Activated T-helper 17 cell treated with anti-CD3 and anti-CD28 coated beads, Interleukin-2, amount 50 U/mL, for 72 hours (primary cell): Measurements from ENCODE around the gene OXCT1. TPM values are rescaled to one million over a fixed set of nuclear protein-coding genes. Genes with fewer than 3 reads are reported as not detected.

ENCODE experiments used
- ATAC-seq: fragments of 150-1000 bp; cut with Tn5 transposase; replicated peaks from 2 replicates; pipeline ENCODE4 v1.10.0; 2021; ENCODE audit warnings: mild to moderate bottlenecking, moderate library complexity
- H3K27ac Mint-ChIP-seq: one replicate; pipeline ENCODE4 v1.8.0; 2022; ENCODE audit warnings: mixed read lengths
- H3K27me3 Mint-ChIP-seq: one replicate; pipeline ENCODE4 v1.8.0; 2022; ENCODE audit warnings: mixed read lengths
- H3K36me3 Mint-ChIP-seq: one replicate; pipeline ENCODE4 v1.8.0; 2022; ENCODE audit warnings: low read depth, mild to moderate bottlenecking, mixed read lengths
- H3K4me1 Mint-ChIP-seq: one replicate; pipeline ENCODE4 v1.8.0; 2022; ENCODE audit warnings: mixed read lengths
- H3K4me3 Mint-ChIP-seq: one replicate; pipeline ENCODE4 v1.8.0; 2022; ENCODE audit warnings: mild to moderate bottlenecking, mixed read lengths
- H3K9me3 Mint-ChIP-seq: one replicate; pipeline ENCODE4 v1.8.0; 2022; ENCODE audit warnings: mixed read lengths
- total RNA-seq, 2 donors: library from RNA; stranded (reverse); gene quantifications; one replicate each; pipeline ENCODE4 v1.2.3, GENCODE V29; 2022

Gene OXCT1
- total RNA-seq, result 10 to 100 TPM; 49.9 to 74.4 TPM

GRCh38 chr5:41869724-41870626 lies at the start of gene OXCT1:
Gene OXCT1, minus strand, starts transcription at chr5:41870425. Its CDS starts 67 bp downstream, at chr5:41870358.
- Mint-ChIP-seq H3K4me1 (peaks cover 19% of the 10 kb centered on the region), H3K27ac (peak within 1 kb of the TSS; percentile 82), H3K27me3 (no peaks in the 10 kb centered on the region), H3K4me3 (peak within 1 kb of the TSS; percentile 86), H3K9me3 (no peaks in the 10 kb centered on the region), H3K36me3 (peaks cover 36% of the 10 kb centered on the region)
- ATAC-seq, result peak; percentile 94

GRCh38 chr5:41918105-41918504 lies 47.9 kb upstream of the OXCT1 start:
- no peak overlapping the region for H3K4me3 Mint-ChIP-seq
- peak overlapping the region; percentile 53 for H3K27ac Mint-ChIP-seq
- peaks cover 82% of the 10 kb centered on the region for H3K36me3 Mint-ChIP-seq
- peaks cover 7% of the 10 kb centered on the region for H3K4me1 Mint-ChIP-seq
- no peaks in the 10 kb centered on the region for H3K27me3 Mint-ChIP-seq
- ATAC-seq, result no peak
- H3K9me3 Mint-ChIP-seq, result no peaks in the 10 kb centered on the region

GRCh38 chr5:41908374-41909079 lies 38.3 kb upstream of the OXCT1 start:
- no peaks in the 10 kb centered on the region for H3K9me3 Mint-ChIP-seq
- no peak for ATAC-seq
- H3K27me3 Mint-ChIP-seq, result no peaks in the 10 kb centered on the region
- H3K4me1 Mint-ChIP-seq, result peaks cover 29% of the 10 kb centered on the region
- peak overlapping the region; percentile 8 for H3K4me3 Mint-ChIP-seq
- H3K36me3 Mint-ChIP-seq, result peaks cover 92% of the 10 kb centered on the region
- H3K27ac Mint-ChIP-seq, result peak overlapping the region; percentile 17

- no peak for ATAC-seq
- no peaks in the 10 kb centered on the region for H3K9me3 Mint-ChIP-seq
- H3K4me3 Mint-ChIP-seq, result peak overlapping the region; percentile 5
- H3K4me1 Mint-ChIP-seq, result peaks cover 31% of the 10 kb centered on the region
- H3K27me3 Mint-ChIP-seq, result no peaks in the 10 kb centered on the region
- peaks cover 68% of the 10 kb centered on the region for H3K36me3 Mint-ChIP-seq
- H3K27ac Mint-ChIP-seq, result peak overlapping the region; percentile 7
Observed at GRCh38 chr5:41906151-41906550, 35.9 kb upstream of the OXCT1 start.

- H3K4me3 Mint-ChIP-seq, result peak within 1 kb of the TSS; percentile 84
- no peaks in the 10 kb centered on the region for H3K9me3 Mint-ChIP-seq
- H3K4me1 Mint-ChIP-seq, result peaks cover 31% of the 10 kb centered on the region
- ATAC-seq, result peak; percentile 96
- no peaks in the 10 kb centered on the region for H3K27me3 Mint-ChIP-seq
- H3K36me3 Mint-ChIP-seq, result peaks cover 48% of the 10 kb centered on the region
- H3K27ac Mint-ChIP-seq, result peak within 1 kb of the TSS; percentile 96
Observed at GRCh38 chr5:41903892-41904799, 33.9 kb upstream of the OXCT1 start, which contains the start of gene RIMOC1. Gene RIMOC1, plus strand, starts transcription at chr5:41904344. Its CDS starts 24 bp downstream, at chr5:41904368.

- Mint-ChIP-seq H3K9me3 (no peaks in the 10 kb centered on the region), H3K27ac (peak overlapping the region; percentile 96), H3K27me3 (no peaks in the 10 kb centered on the region), H3K36me3 (peaks cover 41% of the 10 kb centered on the region), H3K4me1 (peaks cover 31% of the 10 kb centered on the region), H3K4me3 (peak overlapping the region; percentile 84)
- ATAC-seq, result no peak
Observed at GRCh38 chr5:41903382-41903891, 33.2 kb upstream of the OXCT1 start.

- peaks cover 11% of the 10 kb centered on the region for H3K27me3 Mint-ChIP-seq
- H3K9me3 Mint-ChIP-seq, result no peaks in the 10 kb centered on the region
- no peaks in the 10 kb centered on the region for H3K36me3 Mint-ChIP-seq
- H3K27ac Mint-ChIP-seq, result no peak overlapping the region
- H3K4me1 Mint-ChIP-seq, result peaks cover 12% of the 10 kb centered on the region
- no peak for ATAC-seq
- H3K4me3 Mint-ChIP-seq, result no peak overlapping the region
Observed at GRCh38 chr5:41896230-41896629, 26.0 kb upstream of the OXCT1 start.

GRCh38 chr5:41893074-41893851 lies 23.0 kb upstream of the OXCT1 start:
- peaks cover 11% of the 10 kb centered on the region for H3K27me3 Mint-ChIP-seq
- no peaks in the 10 kb centered on the region for H3K36me3 Mint-ChIP-seq
- peaks cover 17% of the 10 kb centered on the region for H3K4me1 Mint-ChIP-seq
- peak overlapping the region; percentile 59 for H3K4me3 Mint-ChIP-seq
- peak; percentile 37 for ATAC-seq
- peak overlapping the region; percentile 59 for H3K27ac Mint-ChIP-seq
- H3K9me3 Mint-ChIP-seq, result no peaks in the 10 kb centered on the region

- Mint-ChIP-seq H3K36me3 (no peaks in the 10 kb centered on the region), H3K27me3 (peaks cover 12% of the 10 kb centered on the region), H3K9me3 (no peaks in the 10 kb centered on the region), H3K4me3 (peak overlapping the region; percentile 11), H3K4me1 (peaks cover 23% of the 10 kb centered on the region), H3K27ac (peak overlapping the region; percentile 69)
- no peak for ATAC-seq
Observed at GRCh38 chr5:41892031-41892430, 21.8 kb upstream of the OXCT1 start.

- H3K4me1 Mint-ChIP-seq, result peaks cover 23% of the 10 kb centered on the region
- H3K9me3 Mint-ChIP-seq, result no peaks in the 10 kb centered on the region
- ATAC-seq, result peak; percentile 59
- peak overlapping the region; percentile 11 for H3K4me3 Mint-ChIP-seq
- peak overlapping the region; percentile 69 for H3K27ac Mint-ChIP-seq
- peaks cover 6% of the 10 kb centered on the region for H3K27me3 Mint-ChIP-seq
- no peaks in the 10 kb centered on the region for H3K36me3 Mint-ChIP-seq
Observed at GRCh38 chr5:41891066-41891707, 21.0 kb upstream of the OXCT1 start.

GRCh38 chr5:41885286-41885685 lies 15.1 kb upstream of the OXCT1 start:
- Mint-ChIP-seq H3K36me3 (no peaks in the 10 kb centered on the region), H3K4me1 (peaks cover 6% of the 10 kb centered on the region), H3K9me3 (no peaks in the 10 kb centered on the region), H3K4me3 (no peak overlapping the region), H3K27me3 (peaks cover 8% of the 10 kb centered on the region), H3K27ac (no peak overlapping the region)
- no peak for ATAC-seq

- ATAC-seq, result no peak
- no peak overlapping the region for H3K4me3 Mint-ChIP-seq
- H3K9me3 Mint-ChIP-seq, result no peaks in the 10 kb centered on the region
- H3K27ac Mint-ChIP-seq, result no peak overlapping the region
- peaks cover 18% of the 10 kb centered on the region for H3K27me3 Mint-ChIP-seq
- no peaks in the 10 kb centered on the region for H3K36me3 Mint-ChIP-seq
- peaks cover 6% of the 10 kb centered on the region for H3K4me1 Mint-ChIP-seq
Observed at GRCh38 chr5:41883936-41884335, 13.7 kb upstream of the OXCT1 start.

- Mint-ChIP-seq H3K4me1 (peaks cover 6% of the 10 kb centered on the region), H3K27me3 (peaks cover 18% of the 10 kb centered on the region), H3K27ac (no peak overlapping the region), H3K9me3 (no peaks in the 10 kb centered on the region), H3K36me3 (no peaks in the 10 kb centered on the region), H3K4me3 (no peak overlapping the region)
- no peak for ATAC-seq
Observed at GRCh38 chr5:41883243-41883642, 13.0 kb upstream of the OXCT1 start.
